Subcutaneous adipose tissue (tissue), 4 donors: ENCODE data around the gene C1QB. TPM values are rescaled to one million over a fixed set of nuclear protein-coding genes. Genes with fewer than 3 reads are reported as not detected.

Experiments used
- total RNA-seq, 4 donors: library from RNA; depleted of rRNA; stranded (reverse); fragments of >200 nt; gene quantifications; one replicate each; pipeline ENCODE4 v1.1.0, GENCODE V29; 2016
- TF ChIP-seq, protein P1 (sequence below): fragments of 450-650 bp; IDR thresholded peaks from one replicate; pipeline ENCODE4 v1.5.1; 2016; ENCODE audit warnings: low read depth, mild to moderate bottlenecking, control low read depth, antibody characterized with exemption, moderate library complexity

C1QB gene
- total RNA-seq, 4 donors from 2014 or later: 325 to 1,649 (median 667) TPM

- TF ChIP-seq, protein P1, sequence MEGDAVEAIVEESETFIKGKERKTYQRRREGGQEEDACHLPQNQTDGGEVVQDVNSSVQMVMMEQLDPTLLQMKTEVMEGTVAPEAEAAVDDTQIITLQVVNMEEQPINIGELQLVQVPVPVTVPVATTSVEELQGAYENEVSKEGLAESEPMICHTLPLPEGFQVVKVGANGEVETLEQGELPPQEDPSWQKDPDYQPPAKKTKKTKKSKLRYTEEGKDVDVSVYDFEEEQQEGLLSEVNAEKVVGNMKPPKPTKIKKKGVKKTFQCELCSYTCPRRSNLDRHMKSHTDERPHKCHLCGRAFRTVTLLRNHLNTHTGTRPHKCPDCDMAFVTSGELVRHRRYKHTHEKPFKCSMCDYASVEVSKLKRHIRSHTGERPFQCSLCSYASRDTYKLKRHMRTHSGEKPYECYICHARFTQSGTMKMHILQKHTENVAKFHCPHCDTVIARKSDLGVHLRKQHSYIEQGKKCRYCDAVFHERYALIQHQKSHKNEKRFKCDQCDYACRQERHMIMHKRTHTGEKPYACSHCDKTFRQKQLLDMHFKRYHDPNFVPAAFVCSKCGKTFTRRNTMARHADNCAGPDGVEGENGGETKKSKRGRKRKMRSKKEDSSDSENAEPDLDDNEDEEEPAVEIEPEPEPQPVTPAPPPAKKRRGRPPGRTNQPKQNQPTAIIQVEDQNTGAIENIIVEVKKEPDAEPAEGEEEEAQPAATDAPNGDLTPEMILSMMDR: no peak
Observed at GRCh38 chr1:22654692-22655091, 1.7 kb downstream of the C1QB start.

DNA sequence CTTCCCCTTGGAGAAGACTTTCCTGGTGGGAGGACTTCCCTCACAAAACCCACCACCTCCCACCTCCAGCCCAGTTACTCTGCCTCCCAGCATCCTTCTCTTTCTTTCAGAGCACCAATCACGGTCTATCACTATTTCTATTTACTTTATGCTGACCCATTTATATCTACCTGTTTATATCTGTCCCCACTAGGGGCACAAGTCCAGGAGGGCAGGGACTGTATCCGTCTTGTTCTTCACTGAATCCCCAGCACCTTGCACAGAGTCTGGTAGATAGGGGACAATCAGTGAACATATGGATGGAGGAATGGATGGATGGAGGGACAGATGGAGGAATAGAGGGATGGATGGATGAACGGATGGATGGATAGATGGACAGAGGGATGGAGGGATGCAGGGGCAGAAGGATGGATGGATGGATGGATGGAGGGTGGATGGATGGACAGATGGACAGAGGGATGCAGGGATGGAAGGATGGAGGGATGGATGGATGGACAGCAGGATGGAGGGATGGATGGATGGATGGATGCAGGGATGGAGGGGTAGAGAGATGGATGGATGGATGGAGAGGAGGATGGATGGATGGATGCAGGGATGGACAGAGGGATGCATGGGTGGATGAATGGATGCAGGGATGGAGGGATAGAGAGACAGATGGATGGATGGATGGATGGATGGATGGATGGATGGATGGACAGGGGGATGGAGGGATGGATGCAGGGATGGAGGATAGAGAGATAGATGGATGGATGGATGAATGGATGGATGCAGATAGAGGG lies 5.5 kb downstream of the C1QB start:
- TF ChIP-seq, protein P1: no peak

DNA sequence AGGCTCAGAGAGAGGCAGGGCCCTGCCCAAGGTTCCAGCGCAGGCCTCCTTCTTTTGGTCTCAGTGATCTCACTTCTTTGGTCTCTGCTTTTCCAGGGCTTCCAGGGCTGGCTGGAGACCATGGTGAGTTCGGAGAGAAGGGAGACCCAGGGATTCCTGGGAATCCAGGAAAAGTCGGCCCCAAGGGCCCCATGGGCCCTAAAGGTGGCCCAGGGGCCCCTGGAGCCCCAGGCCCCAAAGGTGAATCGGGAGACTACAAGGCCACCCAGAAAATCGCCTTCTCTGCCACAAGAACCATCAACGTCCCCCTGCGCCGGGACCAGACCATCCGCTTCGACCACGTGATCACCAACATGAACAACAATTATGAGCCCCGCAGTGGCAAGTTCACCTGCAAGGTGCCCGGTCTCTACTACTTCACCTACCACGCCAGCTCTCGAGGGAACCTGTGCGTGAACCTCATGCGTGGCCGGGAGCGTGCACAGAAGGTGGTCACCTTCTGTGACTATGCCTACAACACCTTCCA lies 7.7 kb downstream of the C1QB start:
- TF ChIP-seq, protein P1: no peak

GRCh38 chr1:22661880-22662279 lies 8.8 kb downstream of the C1QB start:
- TF ChIP-seq, protein P1: no peak

- TF ChIP-seq, protein P1: no peak
Observed at GRCh38 chr1:22662318-22662717, 9.3 kb downstream of the C1QB start.

- TF ChIP-seq, protein P1: no peak
Observed at GRCh38 chr1:22662986-22663408, 10.0 kb downstream of the C1QB start.

DNA sequence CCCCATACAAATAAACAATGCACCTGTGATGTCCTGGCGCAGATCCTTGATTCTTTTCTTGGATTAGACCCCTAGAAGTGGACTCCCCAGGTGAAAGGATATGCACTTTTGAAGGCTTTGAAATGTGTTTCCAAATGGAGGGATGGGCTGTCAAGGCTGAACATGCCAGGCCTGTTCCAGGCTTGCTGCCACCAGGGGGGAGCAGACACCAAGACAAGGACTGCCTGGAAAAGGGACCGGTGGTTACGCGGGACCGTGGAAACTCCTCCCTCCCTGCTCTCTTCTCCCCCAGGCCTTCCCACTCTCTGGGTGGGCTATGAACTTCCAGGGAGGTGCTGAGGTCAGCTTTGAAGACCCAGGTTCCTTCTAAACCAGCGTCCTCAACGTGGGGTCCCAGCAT lies 12.7 kb downstream of the C1QB start:
- TF ChIP-seq, protein P1: no peak
